Small intestine (tissue), 7 donors: Measurements from ENCODE around the gene ALG14. TPM values are rescaled to one million over a fixed set of nuclear protein-coding genes. Genes with fewer than 3 reads are reported as not detected.

Experiments used
- DNase-seq, 2 donors: peaks; one replicate each; pipeline versions ENCODE4 v3.0.0 to v3.0.0-alpha.2; 2013
- FAIRE-seq: peaks from 2 replicates; lab custom pipeline; 2012; peaks lifted over from hg19 to GRCh38; lab: Jason Lieb, UNC
- H3K27ac ChIP-seq, 3 donors: one replicate each; pipeline ENCODE4 v1.5.1; 2013; ENCODE audit warnings: low read length in 2 of 3, mild to moderate bottlenecking in 2 of 3, control low read depth in 1 of 3, inconsistent platforms in 1 of 3, low read depth in 1 of 3, moderate library complexity in 1 of 3
- H3K27me3 ChIP-seq, 3 donors: one replicate each; pipeline ENCODE4 v1.6.1; 2013; ENCODE audit warnings: low read length in 3 of 3, inconsistent platforms in 1 of 3; ENCODE audit not compliant: control insufficient read depth in 3 of 3, insufficient read depth in 3 of 3
- H3K36me3 ChIP-seq, 3 donors: one replicate each; pipeline ENCODE4 v1.6.1; 2013; ENCODE audit warnings: low read length in 3 of 3, inconsistent platforms in 1 of 3, low read depth in 1 of 3, mild to moderate bottlenecking in 1 of 3, moderate library complexity in 1 of 3; ENCODE audit not compliant: control insufficient read depth in 3 of 3, insufficient read depth in 2 of 3
- H3K4me1 ChIP-seq, 3 donors: one replicate each; pipeline ENCODE4 v1.6.1; 2013; ENCODE audit warnings: low read length in 2 of 3, inconsistent platforms in 1 of 3, low read depth in 1 of 3, mild to moderate bottlenecking in 1 of 3, moderate library complexity in 1 of 3; ENCODE audit not compliant: control insufficient read depth in 3 of 3, insufficient read depth in 2 of 3
- H3K4me3 ChIP-seq, 3 donors: one replicate each; pipeline ENCODE4 v1.5.1; 2013; ENCODE audit warnings: low read length in 3 of 3, control low read depth in 1 of 3, inconsistent platforms in 1 of 3, low read depth in 1 of 3, mild to moderate bottlenecking in 1 of 3, moderate library complexity in 1 of 3
- H3K9me3 ChIP-seq, 2 donors: one replicate each; pipeline ENCODE4 v1.6.1; 2013; ENCODE audit warnings: low read depth in 1 of 2, low read length in 1 of 2; ENCODE audit not compliant: control insufficient read depth in 2 of 2, insufficient read depth in 1 of 2
- WGBS, 3 donors: extraction: QIAGEN DNeasy Blood & Tissue Kit; methylation state at CpG; one replicate each; pipeline ENCODE4 v1.1.7; 2013; 5-methylcytosine and 5-hydroxymethylcytosine counted together
- polyA plus RNA-seq, 4 donors: library from polyadenylated mRNA; stranded (reverse) in 3 of 4; unstranded in 1 of 4; fragments of 200-250 nt in 3 of 4; fragments of 120-200 nt in 1 of 4; gene quantifications; one replicate each; pipeline versions ENCODE4 v1.2.1 to v1.2.3, GENCODE V29; 2013
- donor health status: healthy with polysubstance abuse.
- donor health status: control.
- donor health status: control.
- donor health status: Bipolar disorder and iron deficiency.
- donor health status: healthy.

Gene ALG14
- polyA plus RNA-seq, 4 donors: 1.1 to 8.3 (median 2.2) TPM

GRCh38 chr1:95069710-95070093, 3.0 kb downstream of the ALG14 start:
- Histone ChIP-seq H3K9me3 (no peaks in the 10 kb centered on the region), H3K27me3 (no peaks in the 10 kb centered on the region), H3K36me3 (peaks cover 2% of the 10 kb centered on the region in 3 donors), H3K4me1 (peaks cover 4 to 25% (median 8%) of the 10 kb centered on the region in 3 donors), H3K27ac (peak overlapping the region; percentile 51 to 89 (median 69)), H3K4me3 (no peak overlapping the region)
- FAIRE-seq (no peak), DNase-seq (no peak)
- WGBS, 3 donors: 38 to 76% (median 54%) methylated on average over 5 of the region's 5 CpGs

GRCh38 chr1:95068956-95069709, 3.6 kb downstream of the ALG14 start:
- no peak overlapping the region for H3K4me3 ChIP-seq
- 24 to 65% (median 51%) methylated on average over 6 of the region's 6 CpGs for whole genome bisulfite sequencing, 3 donors
- H3K36me3 ChIP-seq: peaks cover 2% of the 10 kb centered on the region in 3 donors
- peaks cover 4 to 25% (median 8%) of the 10 kb centered on the region in 3 donors for H3K4me1 ChIP-seq
- H3K27ac ChIP-seq: peak overlapping the region; percentile 51 to 89 (median 81)
- H3K9me3 ChIP-seq: no peaks in the 10 kb centered on the region
- no peak for FAIRE-seq
- no peaks in the 10 kb centered on the region for H3K27me3 ChIP-seq
- DNase-seq: peak; percentile 80 to 88

GRCh38 chr1:95067568-95067967, 5.2 kb downstream of the ALG14 start:
- no peak overlapping the region for H3K4me3 ChIP-seq
- FAIRE-seq: no peak
- H3K9me3 ChIP-seq: no peaks in the 10 kb centered on the region
- H3K4me1 ChIP-seq: peaks cover 4 to 25% (median 8%) of the 10 kb centered on the region in 3 donors
- H3K27me3 ChIP-seq: no peaks in the 10 kb centered on the region
- no peak for DNase-seq
- H3K27ac ChIP-seq: no peak overlapping the region
- peaks cover 2% of the 10 kb centered on the region in 3 donors for H3K36me3 ChIP-seq
- 86 to 96% (median 92%) methylated on average over 5 of the region's 5 CpGs for WGBS, 3 donors

- FAIRE-seq (no peak), DNase-seq (peak in 1 of 2 donors; percentile 10)
- H3K27me3 ChIP-seq: no peaks in the 10 kb centered on the region
- H3K36me3 ChIP-seq: peaks cover 2% of the 10 kb centered on the region in 3 donors
- 72 to 86% (median 76%) methylated on average over 2 of the region's 2 CpGs for WGBS, 3 donors
- no peaks in the 10 kb centered on the region for H3K9me3 ChIP-seq
- no peak overlapping the region for H3K27ac ChIP-seq
- H3K4me1 ChIP-seq: peaks cover 4 to 25% (median 8%) of the 10 kb centered on the region in 3 donors
- H3K4me3 ChIP-seq: no peak overlapping the region
These were observed 5.7 kb downstream of the ALG14 start for GRCh38 chr1:95067062-95067461.

GRCh38 chr1:95061445-95062006, 11.2 kb downstream of the ALG14 start:
- Histone ChIP-seq H3K27me3 (no peaks in the 10 kb centered on the region), H3K36me3 (peaks cover 0 to 5% (median 2%) of the 10 kb centered on the region in 3 donors), H3K4me3 (no peak overlapping the region), H3K4me1 (no peaks in the 10 kb centered on the region), H3K9me3 (no peaks in the 10 kb centered on the region), H3K27ac (no peak overlapping the region)
- FAIRE-seq (no peak), DNase-seq (no peak)
- 77 to 87% (median 83%) methylated on average over 3 of the region's 3 CpGs for WGBS, 3 donors

GRCh38 chr1:95058974-95059373, 13.8 kb downstream of the ALG14 start:
- no peak for DNase-seq
- 93 to 94% (median 94%) methylated on average over 9 of the region's 9 CpGs for WGBS, 3 donors

GRCh38 chr1:95057351-95057750, 15.4 kb downstream of the ALG14 start:
- no peak for DNase-seq
- Histone ChIP-seq H3K4me3 (no peak overlapping the region), H3K9me3 (no peaks in the 10 kb centered on the region), H3K4me1 (no peaks in the 10 kb centered on the region), H3K27ac (no peak overlapping the region), H3K36me3 (peaks cover 0 to 3% (median 0%) of the 10 kb centered on the region in 3 donors), H3K27me3 (no peaks in the 10 kb centered on the region)
- 89 to 95% (median 93%) methylated on average over 6 of the region's 6 CpGs for WGBS, 3 donors
- FAIRE-seq: no peak

More at GRCh38 chr1:95058974-95059373, 13.8 kb downstream of the ALG14 start:
- FAIRE-seq: no peak
- Histone ChIP-seq H3K27me3 (no peaks in the 10 kb centered on the region), H3K36me3 (peaks cover 0 to 3% (median 0%) of the 10 kb centered on the region in 3 donors), H3K27ac (no peak overlapping the region), H3K9me3 (no peaks in the 10 kb centered on the region), H3K4me1 (no peaks in the 10 kb centered on the region), H3K4me3 (no peak overlapping the region)

GRCh38 chr1:95049935-95050334, 22.8 kb downstream of the ALG14 start:
- 33 to 72% (median 54%) methylated on average over 5 of the region's 5 CpGs for WGBS, 3 donors
- FAIRE-seq: no peak
- DNase-seq: no peak
- Histone ChIP-seq H3K27ac (no peak overlapping the region), H3K27me3 (no peaks in the 10 kb centered on the region), H3K36me3 (peaks cover 0 to 2% (median 0%) of the 10 kb centered on the region in 3 donors), H3K4me1 (no peaks in the 10 kb centered on the region), H3K9me3 (no peaks in the 10 kb centered on the region), H3K4me3 (no peak overlapping the region)
